ENCODE measurements around the gene C6orf89. TPM values are rescaled to one million over a fixed set of nuclear protein-coding genes. Genes with fewer than 3 reads are reported as not detected.
A peak's percentile ranks its signal among the peaks of the same experiment; 100 is the strongest.

C6orf89 gene
- 23.4 and 37.6 TPM in 2 replicates for polyA plus RNA-seq (2014; cell fraction: cytosol; rRNA removed)
- 15.3 and 17.5 TPM in 2 replicates for polyA plus RNA-seq (2014; cell fraction: nucleus; rRNA removed)

GRCh38 chr6:36885461-36886401 lies at the start of gene C6orf89:
Gene C6orf89, plus strand, starts transcription at chr6:36885952. Its CDS starts 13,493 bp downstream, at chr6:36899445.
- DNase-seq (ENCODE audit: low spot score) = peak; percentile 99

GRCh38 chr6:36836111-36837021 lies 49.4 kb upstream of the C6orf89 start:
- no peak for DNase-seq (ENCODE audit: low spot score)

GRCh38 chr6:36837022-36837339 lies 48.8 kb upstream of the C6orf89 start:
- no peak for DNase-seq (ENCODE audit: low spot score)

- DNase-seq (ENCODE audit: low spot score) = no peak
Observed at GRCh38 chr6:36837686-36838085, 48.1 kb upstream of the C6orf89 start.

GRCh38 chr6:36838896-36839748 lies 46.6 kb upstream of the C6orf89 start, which contains the start of gene CPNE5:
Gene CPNE5, minus strand, starts transcription at chr6:36839444. Its CDS starts 67 bp downstream, at chr6:36839377.
- DNase-seq (ENCODE audit: low spot score) = no peak

GRCh38 chr6:36839749-36840431 lies 45.9 kb upstream of the C6orf89 start:
- no peak for DNase-seq (ENCODE audit: low spot score)

- no peak for DNase-seq (ENCODE audit: low spot score)
Observed at GRCh38 chr6:36840432-36841403, 45.0 kb upstream of the C6orf89 start.

GRCh38 chr6:36841756-36842155 lies 44.0 kb upstream of the C6orf89 start:
- no peak for DNase-seq (ENCODE audit: low spot score)

- no peak for DNase-seq (ENCODE audit: low spot score)
Observed at GRCh38 chr6:36843170-36843569, 42.6 kb upstream of the C6orf89 start.

- no peak for DNase-seq (ENCODE audit: low spot score)
Observed at GRCh38 chr6:36844232-36845170, 41.3 kb upstream of the C6orf89 start.

- no peak for DNase-seq (ENCODE audit: low spot score)
Observed at GRCh38 chr6:36845233-36845632, 40.5 kb upstream of the C6orf89 start.

- no peak for DNase-seq (ENCODE audit: low spot score)
Observed at GRCh38 chr6:36847152-36847551, 38.6 kb upstream of the C6orf89 start.

- DNase-seq (ENCODE audit: low spot score) = no peak
Observed at GRCh38 chr6:36847991-36848390, 37.8 kb upstream of the C6orf89 start.

- peak; percentile 82 for DNase-seq (ENCODE audit: low spot score)
Observed at GRCh38 chr6:36848658-36849441, 36.9 kb upstream of the C6orf89 start.

GRCh38 chr6:36850021-36850420 lies 35.7 kb upstream of the C6orf89 start:
- DNase-seq (ENCODE audit: low spot score) = peak; percentile 79

- peak; percentile 66 for DNase-seq (ENCODE audit: low spot score)
Observed at GRCh38 chr6:36851149-36851614, 34.6 kb upstream of the C6orf89 start.

GRCh38 chr6:36851626-36852025 lies 34.1 kb upstream of the C6orf89 start:
- DNase-seq (ENCODE audit: low spot score) = no peak

All from SK-N-DZ (cell line).